IPS-20b (cell line): Measurements from ENCODE around the gene AHNAK2.

Experiments used
- H3K27ac ChIP-seq: one replicate; pipeline ENCODE4 v1.5.1; 2013; ENCODE audit warnings: low read length
- H3K27me3 ChIP-seq: 2 replicates; pipeline ENCODE4 v1.6.1; 2013; ENCODE audit warnings: mild to moderate bottlenecking, low read length, inconsistent platforms; ENCODE audit not compliant: insufficient read depth
- H3K36me3 ChIP-seq: 2 replicates; pipeline ENCODE4 v1.6.1; 2013; ENCODE audit warnings: low read depth, mild to moderate bottlenecking, inconsistent platforms, low read length, moderate library complexity; ENCODE audit not compliant: insufficient read depth
- H3K4me1 ChIP-seq: 2 replicates; pipeline ENCODE4 v1.6.1; 2013; ENCODE audit warnings: mild to moderate bottlenecking, control low read depth, inconsistent platforms, low read length, moderate library complexity; ENCODE audit not compliant: insufficient read depth
- H3K4me3 ChIP-seq: 2 replicates; pipeline ENCODE4 v1.5.1; 2013; ENCODE audit warnings: mild to moderate bottlenecking, low read length, inconsistent platforms
- H3K9ac ChIP-seq: 2 replicates; pipeline ENCODE4 v1.6.1; 2013; ENCODE audit warnings: low read depth, mild to moderate bottlenecking, inconsistent platforms, low read length, moderate library complexity
- H3K9me3 ChIP-seq: 2 replicates; pipeline ENCODE4 v1.6.1; 2013; ENCODE audit warnings: mild to moderate bottlenecking, low read depth, low read length, inconsistent platforms; ENCODE audit not compliant: insufficient read depth

The AHNAK2 gene

DNA sequence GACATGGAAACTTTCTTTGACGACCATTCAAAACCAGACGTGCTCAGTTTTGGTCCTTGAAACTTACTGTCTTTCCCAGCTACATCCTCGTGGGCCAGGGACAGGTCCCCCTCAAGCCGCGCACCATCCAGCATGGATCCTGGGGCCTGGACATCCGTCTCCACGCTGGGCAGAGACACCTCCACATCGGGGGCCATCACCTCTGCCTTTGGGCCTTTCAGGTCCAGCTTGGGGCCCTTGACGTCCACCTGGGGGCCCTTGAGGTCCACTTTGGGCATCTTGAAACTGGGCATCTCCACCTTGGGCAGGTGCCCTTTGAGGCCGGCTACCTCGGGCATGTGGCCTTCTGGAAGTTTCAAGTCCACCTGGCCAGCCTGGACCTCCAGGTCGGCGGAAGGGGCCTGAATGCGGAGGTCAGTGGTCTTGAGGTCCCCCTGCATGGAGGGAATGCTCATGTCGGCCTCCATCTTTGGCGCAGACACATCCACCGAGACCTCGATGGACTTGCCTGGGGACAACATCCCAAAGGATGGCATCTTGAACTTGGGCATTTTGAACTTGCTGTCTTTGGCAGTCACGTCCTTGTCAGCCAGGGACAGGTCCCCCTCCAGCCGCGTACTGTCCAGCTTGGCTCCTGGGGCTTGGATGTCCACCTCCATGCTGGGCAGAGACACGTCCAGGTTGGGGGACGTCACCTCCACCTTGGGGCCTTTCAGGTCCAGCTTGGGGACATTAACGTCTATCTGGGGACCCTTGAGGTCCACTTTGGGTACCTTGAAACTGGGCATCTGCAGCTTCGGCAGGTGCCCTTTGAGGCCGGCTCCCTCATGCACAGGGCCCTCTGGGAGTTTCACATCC is 36.4 kb downstream of the AHNAK2 start:
- no peak overlapping the region for H3K4me3 ChIP-seq
- no peaks in the 10 kb centered on the region for H3K4me1 ChIP-seq
- H3K36me3 ChIP-seq: no peaks in the 10 kb centered on the region
- peaks cover 36% of the 10 kb centered on the region for H3K27me3 ChIP-seq
- H3K27ac ChIP-seq: no peak overlapping the region
- no peak overlapping the region for H3K9ac ChIP-seq
- no peaks in the 10 kb centered on the region for H3K9me3 ChIP-seq

GRCh38 chr14:104940526-104941150 is 37.5 kb downstream of the AHNAK2 start:
- Histone ChIP-seq H3K27ac (no peak overlapping the region), H3K4me3 (no peak overlapping the region), H3K4me1 (no peaks in the 10 kb centered on the region), H3K36me3 (no peaks in the 10 kb centered on the region), H3K9ac (no peak overlapping the region), H3K9me3 (no peaks in the 10 kb centered on the region), H3K27me3 (peaks cover 47% of the 10 kb centered on the region)

DNA sequence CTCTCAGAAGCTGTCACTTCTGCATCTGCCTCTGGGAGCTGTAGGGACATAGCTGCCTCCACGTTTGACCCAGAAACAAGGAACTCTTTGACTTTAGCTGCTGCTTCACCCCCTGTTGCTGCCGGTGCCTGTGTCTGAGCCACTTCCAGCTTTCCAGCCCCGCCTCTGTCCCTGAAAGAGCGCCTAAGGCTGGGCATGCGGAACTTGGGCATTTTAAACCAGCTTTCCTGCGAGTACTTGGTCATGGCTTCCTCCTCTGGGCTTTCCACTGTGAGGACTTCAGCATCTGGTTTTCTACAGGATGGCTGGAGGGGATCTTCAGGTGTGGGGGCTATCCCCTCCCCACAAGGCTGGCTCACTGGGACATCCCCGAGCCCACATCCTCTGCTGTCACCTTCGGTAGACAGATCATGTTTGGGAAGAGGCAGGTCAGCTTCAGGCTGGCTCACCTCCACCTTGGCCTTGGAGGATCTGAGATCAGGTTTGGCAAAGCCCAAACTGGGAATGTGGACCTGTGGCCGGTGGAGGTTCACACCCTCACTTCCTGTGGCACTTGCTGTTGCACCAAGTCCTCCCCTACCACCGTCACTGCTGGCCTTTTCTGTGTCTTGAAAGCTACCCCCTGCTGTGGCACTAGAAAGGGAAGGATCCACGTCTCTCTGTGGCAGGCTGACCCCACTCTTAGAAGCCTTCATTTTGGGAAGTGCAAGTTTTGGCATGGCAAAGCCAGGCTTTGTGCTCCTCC is 38.3 kb downstream of the AHNAK2 start:
- no peak overlapping the region for H3K4me3 ChIP-seq

DNA sequence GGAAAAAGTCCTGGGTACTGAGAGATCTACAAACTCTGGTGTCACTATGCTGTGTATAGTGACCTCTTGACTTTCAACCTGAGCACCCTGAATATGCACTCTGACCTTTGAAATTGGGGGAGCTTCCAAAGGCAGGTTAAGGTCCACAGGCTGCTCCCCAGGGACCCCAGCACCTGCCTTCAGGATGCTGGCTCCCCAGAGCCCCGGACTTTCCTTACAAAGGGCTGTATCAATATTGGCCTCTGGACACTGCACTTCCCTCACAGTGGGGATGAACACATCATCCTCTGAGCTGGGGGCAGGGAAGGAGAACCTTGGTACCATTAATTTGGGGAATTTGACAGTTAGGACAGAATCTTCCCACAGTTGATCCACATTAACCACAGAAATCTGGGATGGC is 39.2 kb downstream of the AHNAK2 start:
- Histone ChIP-seq H3K9ac (no peak overlapping the region), H3K9me3 (no peaks in the 10 kb centered on the region), H3K4me1 (no peaks in the 10 kb centered on the region; the same call in 1 of the 2 replicates), H3K36me3 (no peaks in the 10 kb centered on the region), H3K27me3 (peaks cover 64% of the 10 kb centered on the region), H3K27ac (no peak overlapping the region), H3K4me3 (no peak overlapping the region)

More for the DNA sequence above, 38.3 kb downstream of the AHNAK2 start:
- no peaks in the 10 kb centered on the region for H3K36me3 ChIP-seq
- no peak overlapping the region for H3K9ac ChIP-seq
- peaks cover 55% of the 10 kb centered on the region for H3K27me3 ChIP-seq
- no peak overlapping the region for H3K27ac ChIP-seq
- H3K9me3 ChIP-seq: no peaks in the 10 kb centered on the region
- no peaks in the 10 kb centered on the region for H3K4me1 ChIP-seq

DNA sequence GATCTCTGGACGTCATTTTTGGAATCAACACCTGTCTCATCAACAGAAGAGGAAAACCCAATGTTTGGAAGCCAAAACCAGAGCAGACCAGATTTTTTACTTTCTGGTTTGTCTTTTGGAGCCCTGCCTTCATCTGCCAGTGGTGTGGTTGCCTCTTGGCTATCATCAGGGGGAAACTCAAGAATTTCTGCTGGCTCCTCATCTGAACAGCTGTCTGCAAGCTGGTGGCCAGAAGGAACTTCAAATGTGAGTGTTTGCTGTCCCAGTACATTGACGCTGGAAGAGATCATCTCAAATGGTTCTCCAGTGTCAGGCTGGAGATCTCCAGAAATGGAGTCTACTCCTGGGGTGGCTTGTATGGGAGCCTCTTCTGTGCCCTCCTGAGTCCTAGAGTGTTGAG is 39.7 kb downstream of the AHNAK2 start:
- Histone ChIP-seq H3K36me3 (no peaks in the 10 kb centered on the region), H3K4me1 (no peaks in the 10 kb centered on the region; the same call in 1 of the 2 replicates), H3K9ac (no peak overlapping the region), H3K4me3 (no peak overlapping the region), H3K9me3 (no peaks in the 10 kb centered on the region), H3K27me3 (peaks cover 65% of the 10 kb centered on the region), H3K27ac (no peak overlapping the region)

GRCh38 chr14:104937694-104938365 is 40.3 kb downstream of the AHNAK2 start:
- no peak overlapping the region for H3K4me3 ChIP-seq
- H3K9ac ChIP-seq: no peak overlapping the region
- no peak overlapping the region for H3K27ac ChIP-seq
- H3K27me3 ChIP-seq: peaks cover 69% of the 10 kb centered on the region
- H3K36me3 ChIP-seq: no peaks in the 10 kb centered on the region
- H3K9me3 ChIP-seq: no peaks in the 10 kb centered on the region
- no peaks in the 10 kb centered on the region; the same call in 1 of the 2 replicates for H3K4me1 ChIP-seq

GRCh38 chr14:104937161-104937560 is 41.0 kb downstream of the AHNAK2 start:
- H3K9me3 ChIP-seq: no peaks in the 10 kb centered on the region
- H3K36me3 ChIP-seq: no peaks in the 10 kb centered on the region
- peaks cover 76% of the 10 kb centered on the region for H3K27me3 ChIP-seq
- H3K4me3 ChIP-seq: no peak overlapping the region
- no peak overlapping the region for H3K27ac ChIP-seq
- H3K9ac ChIP-seq: no peak overlapping the region
- H3K4me1 ChIP-seq: no peaks in the 10 kb centered on the region; the same call in 1 of the 2 replicates

GRCh38 chr14:104936361-104937155 is 41.6 kb downstream of the AHNAK2 start:
- Histone ChIP-seq H3K4me1 (no peaks in the 10 kb centered on the region; the same call in 1 of the 2 replicates), H3K27me3 (peaks cover 82% of the 10 kb centered on the region), H3K4me3 (no peak overlapping the region), H3K27ac (no peak overlapping the region), H3K9ac (no peak overlapping the region), H3K9me3 (no peaks in the 10 kb centered on the region), H3K36me3 (no peaks in the 10 kb centered on the region)

DNA sequence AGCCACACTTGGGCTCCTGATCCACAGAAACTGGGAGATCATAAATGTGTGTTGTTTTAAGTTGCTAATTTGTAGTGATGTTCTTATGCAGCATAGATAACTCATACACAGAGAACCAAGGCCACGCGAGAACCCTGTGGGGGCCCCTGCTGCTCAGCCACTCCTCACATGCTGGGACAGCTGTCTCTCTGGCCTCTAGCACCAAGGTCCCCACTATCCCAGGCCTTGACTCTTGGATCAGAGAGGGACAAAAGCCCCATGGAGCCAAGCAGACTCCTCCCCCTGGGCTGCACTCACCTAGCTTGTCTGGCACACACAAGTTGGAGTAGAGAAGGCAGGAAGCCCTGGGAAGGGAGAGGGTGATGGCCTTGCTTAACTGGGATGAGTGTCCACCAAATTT is 42.2 kb downstream of the AHNAK2 start:
- H3K36me3 ChIP-seq: no peaks in the 10 kb centered on the region
- no peaks in the 10 kb centered on the region for H3K9me3 ChIP-seq
- no peak overlapping the region for H3K9ac ChIP-seq
- H3K27me3 ChIP-seq: peaks cover 88% of the 10 kb centered on the region
- H3K27ac ChIP-seq: no peak overlapping the region
- no peaks in the 10 kb centered on the region; the same call in 1 of the 2 replicates for H3K4me1 ChIP-seq
- no peak overlapping the region for H3K4me3 ChIP-seq

- Histone ChIP-seq H3K36me3 (no peaks in the 10 kb centered on the region), H3K4me3 (no peak overlapping the region), H3K4me1 (no peaks in the 10 kb centered on the region; the same call in 1 of the 2 replicates), H3K9me3 (no peaks in the 10 kb centered on the region), H3K27ac (no peak overlapping the region), H3K9ac (no peak overlapping the region), H3K27me3 (peaks cover 91% of the 10 kb centered on the region)
Measured at GRCh38 chr14:104935026-104935650, 43.0 kb downstream of the AHNAK2 start.
